ENCODE data around the gene DOK1. TPM values are rescaled to one million over a fixed set of nuclear protein-coding genes. Genes with fewer than 3 reads are reported as not detected.

The DOK1 gene
- total and polyA plus RNA-seq, 2 donors from 2014 or later = 11.3 to 16.7 TPM

GRCh38 chr2:74551530-74551929 is 3.0 kb upstream of the DOK1 start:
- H3K4me3 ChIP-seq (ENCODE audit: low read length in 3 of 3) = no peak overlapping the region
- H3K27me3 ChIP-seq (ENCODE audit: control insufficient read depth, insufficient read depth, low read length) = no peaks in the 10 kb centered on the region
- TF ChIP-seq CTCF (IDR thresholded peaks at IDR 0.05; ENCODE audit: borderline replicate concordance, extremely low read depth, insufficient read depth) = no peak
- FAIRE-seq = no peak
- peaks cover 0 to 7% (median 0%) of the 10 kb centered on the region in 3 donors for H3K4me1 ChIP-seq (ENCODE audit: control insufficient read depth in 2 of 3, insufficient read depth in 2 of 3, low read depth in 1 of 3, low read length in 3 of 3)
- H3K27ac ChIP-seq (ENCODE audit: low read depth in 2 of 2, low read length in 2 of 2) = no peak overlapping the region
- no peak overlapping the region for H3K9ac ChIP-seq (ENCODE audit: low read length in 3 of 3)
- H3K9me3 ChIP-seq (ENCODE audit: control insufficient read depth in 2 of 3, insufficient read depth in 1 of 3, low read length in 3 of 3) = no peaks in the 10 kb centered on the region
- H3K36me3 ChIP-seq (ENCODE audit: control insufficient read depth in 2 of 3, insufficient read depth in 3 of 3, low read length in 3 of 3) = no peaks in the 10 kb centered on the region
- DNase-seq = no peak
- intact Hi-C loops (cut with DNase I) = no loop called here

GRCh38 chr2:74551942-74552913 is 2.3 kb upstream of the DOK1 start:
- Histone ChIP-seq H3K9ac (ENCODE audit: low read length in 3 of 3) (no peak overlapping the region), H3K4me3 (ENCODE audit: low read length in 3 of 3) (peak overlapping the region in 1 of 3 donors; percentile 84), H3K4me1 (ENCODE audit: control insufficient read depth in 2 of 3, insufficient read depth in 2 of 3, low read depth in 1 of 3, low read length in 3 of 3) (peaks cover 0 to 7% (median 0%) of the 10 kb centered on the region in 3 donors), H3K27ac (ENCODE audit: low read depth in 2 of 2, low read length in 2 of 2) (no peak overlapping the region), H3K9me3 (ENCODE audit: control insufficient read depth in 2 of 3, insufficient read depth in 1 of 3, low read length in 3 of 3) (no peaks in the 10 kb centered on the region), H3K27me3 (ENCODE audit: control insufficient read depth, insufficient read depth, low read length) (no peaks in the 10 kb centered on the region), H3K36me3 (ENCODE audit: control insufficient read depth in 2 of 3, insufficient read depth in 3 of 3, low read length in 3 of 3) (no peaks in the 10 kb centered on the region)
- FAIRE-seq (no peak), DNase-seq (no peak)
- intact Hi-C loops (cut with DNase I) = no loop called here
- TF ChIP-seq CTCF (IDR thresholded peaks at IDR 0.05; ENCODE audit: borderline replicate concordance, extremely low read depth, insufficient read depth) = no peak

DNA sequence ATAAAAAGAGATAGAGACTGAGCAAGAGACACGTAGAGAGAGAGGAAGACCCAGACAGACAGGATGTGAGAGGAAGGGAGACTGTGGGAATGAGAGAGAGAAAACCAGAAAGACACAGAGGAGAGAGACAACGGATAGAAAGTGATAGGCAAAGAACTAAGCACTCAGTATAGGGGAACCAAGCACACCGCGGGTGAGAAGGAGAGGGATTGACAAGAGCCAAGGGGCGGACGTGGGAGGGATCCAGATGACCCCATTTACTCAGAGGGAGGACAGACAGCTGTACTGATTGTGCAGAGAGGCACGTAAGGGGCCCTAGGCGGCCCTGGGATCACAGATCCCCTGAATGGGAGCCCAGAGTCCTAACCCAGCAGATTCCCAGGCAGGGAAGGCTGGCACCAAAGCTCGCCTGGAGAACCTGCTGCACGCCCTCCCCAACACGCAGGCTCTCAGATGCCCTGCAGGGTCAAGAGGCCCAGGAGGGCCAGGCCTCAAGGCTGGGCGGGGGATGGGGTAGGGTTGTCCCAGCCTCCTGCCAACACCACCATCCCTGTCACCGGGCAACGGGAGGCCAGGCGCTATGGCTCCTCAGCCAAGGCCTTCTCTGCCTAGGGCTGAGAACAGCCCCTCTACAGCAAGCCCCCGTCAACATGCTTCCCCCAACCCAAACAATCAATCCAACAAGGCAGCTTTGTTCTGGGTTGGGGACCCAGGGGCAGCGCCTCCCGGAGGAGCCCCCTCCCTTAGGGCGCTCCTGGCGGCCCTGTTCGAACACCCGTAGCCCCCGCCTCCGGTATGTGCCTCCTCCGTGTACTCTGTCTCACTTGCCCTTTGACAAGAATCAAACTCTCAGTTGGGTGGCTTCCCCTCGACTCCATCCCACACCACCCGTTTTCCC is 1.4 kb upstream of the DOK1 start:
- Histone ChIP-seq H3K36me3 (ENCODE audit: control insufficient read depth in 2 of 3, insufficient read depth in 3 of 3, low read length in 3 of 3) (no peaks in the 10 kb centered on the region), H3K9ac (ENCODE audit: low read length in 3 of 3) (peak overlapping the region in 2 of 3 donors; percentile 16 to 69), H3K4me1 (ENCODE audit: control insufficient read depth in 2 of 3, insufficient read depth in 2 of 3, low read depth in 1 of 3, low read length in 3 of 3) (peaks cover 0 to 7% (median 0%) of the 10 kb centered on the region in 3 donors), H3K27ac (ENCODE audit: low read depth in 2 of 2, low read length in 2 of 2) (no peak overlapping the region), H3K9me3 (ENCODE audit: control insufficient read depth in 2 of 3, insufficient read depth in 1 of 3, low read length in 3 of 3) (no peaks in the 10 kb centered on the region), H3K4me3 (ENCODE audit: low read length in 3 of 3) (peak overlapping the region; percentile 45 to 84 (median 80)), H3K27me3 (ENCODE audit: control insufficient read depth, insufficient read depth, low read length) (no peaks in the 10 kb centered on the region)
- intact Hi-C loops (cut with DNase I) = no loop called here
- DNase-seq (peak in 4 of 5 donors; percentile 32 to 86 (median 64)), FAIRE-seq (no peak)
- no peak for TF ChIP-seq CTCF (IDR thresholded peaks at IDR 0.05; ENCODE audit: borderline replicate concordance, extremely low read depth, insufficient read depth)

Measured in kidney (tissue), 14 donors.